Natural killer cell (primary cell): ENCODE results near the gene MTRF1. TPM values are rescaled to one million over a fixed set of nuclear protein-coding genes. Genes with fewer than 3 reads are reported as not detected.
"Not testable (repeated sequence)": the region's sequence is repeated elsewhere in the genome, so short reads cannot be mapped to it uniquely, and the experiment has no call there.

Experiments used
- ATAC-seq, 3 donors: fragments of 150-1000 bp in 2 of 3; fragments of 200-7000 bp in 1 of 3; cut with Tn5 transposase; 1 replicate in 1 of 3; 2 replicates in 2 of 3; pipeline ENCODE4 v1.10.0; 2021; ENCODE audit warnings: mild to moderate bottlenecking in 2 of 3, moderate library complexity in 2 of 3
- DNase-seq, 2 donors: peaks; one replicate each; pipeline versions ENCODE4 v3.0.0 to v3.0.0-alpha.2; 2013 to 2021; ENCODE audit warnings: mixed read lengths in 1 of 2
- H3K27ac ChIP-seq: one replicate; pipeline ENCODE4 v1.5.1; 2013; ENCODE audit warnings: mild to moderate bottlenecking, low read length
- H3K27me3 ChIP-seq: one replicate; pipeline ENCODE4 v1.6.1; 2013; ENCODE audit warnings: low read length; ENCODE audit not compliant: control insufficient read depth, insufficient read depth
- H3K36me3 ChIP-seq: one replicate; pipeline ENCODE4 v1.6.1; 2013; ENCODE audit warnings: low read length; ENCODE audit not compliant: control insufficient read depth, insufficient read depth
- H3K4me1 ChIP-seq: one replicate; pipeline ENCODE4 v1.6.1; 2013; ENCODE audit warnings: low read length; ENCODE audit not compliant: control insufficient read depth, insufficient read depth
- H3K4me3 ChIP-seq: one replicate; pipeline ENCODE4 v1.5.1; 2013; ENCODE audit warnings: low read length
- H3K9me3 ChIP-seq: one replicate; pipeline ENCODE4 v1.6.1; 2013; ENCODE audit warnings: low read length; ENCODE audit not compliant: control insufficient read depth, insufficient read depth
- H3K27ac Mint-ChIP-seq, 2 donors: one replicate each; pipeline ENCODE4 v1.8.0; 2022; ENCODE audit warnings: mild to moderate bottlenecking in 2 of 2, mixed read lengths in 2 of 2, moderate library complexity in 1 of 2
- H3K27me3 Mint-ChIP-seq, 2 donors: one replicate each; pipeline ENCODE4 v1.8.0; 2022; ENCODE audit warnings: low read depth in 2 of 2, mixed read lengths in 2 of 2
- H3K36me3 Mint-ChIP-seq: one replicate; pipeline ENCODE4 v1.8.0; 2022; ENCODE audit warnings: mixed read lengths
- H3K4me1 Mint-ChIP-seq, 2 donors: one replicate each; pipeline ENCODE4 v1.8.0; 2022; ENCODE audit warnings: mixed read lengths in 2 of 2
- H3K4me3 Mint-ChIP-seq: one replicate; pipeline ENCODE4 v1.8.0; 2022; ENCODE audit warnings: mild to moderate bottlenecking, moderate library complexity, mixed read lengths
- H3K9me3 Mint-ChIP-seq, 2 donors: one replicate each; pipeline ENCODE4 v1.8.0; 2022; ENCODE audit warnings: mixed read lengths in 2 of 2
- CTCF ChIP-seq: fragments of 200-600 bp; IDR thresholded peaks from one replicate; pipeline ENCODE4 v1.8.0; 2022; ENCODE audit warnings: antibody characterized with exemption
- WGBS: methylation state at CpG from one replicate; pipeline ENCODE4 v1.1.7; 2013; ENCODE audit warnings: missing lambda C conversion rate; ENCODE audit not compliant: insufficient coverage; 5-methylcytosine and 5-hydroxymethylcytosine counted together
- intact Hi-C: fragments of 100-400 bp; cut with micrococcal nuclease; formaldehyde crosslinking; loops from one replicate; pipeline ENCODE4 v1.14.2; 2022
- total RNA-seq, 4 donors: library from RNA; stranded (reverse); fragments of 120-200 nt in 1 of 4; gene quantifications; one replicate each; pipeline versions ENCODE4 v1.2.3 to v1.2.4, GENCODE V29; 2013 to 2022

MTRF1 gene
- total RNA-seq, 3 donors from 2014 or later (not counting 1 experiment from before 2014, with no cell fraction given), result 20.3 to 24.1 (median 24.0) TPM

GRCh38 chr13:41286370-41286769 is 23.0 kb upstream of the MTRF1 start:
- ATAC-seq (no peak), DNase-seq (peak in 1 of 2 donors; percentile 51)
- Mint-ChIP-seq H3K4me3 (no peak overlapping the region), H3K4me1 (no peaks in the 10 kb centered on the region), H3K27me3 (peaks cover 3 to 8% of the 10 kb centered on the region in 2 donors), H3K9me3 (no peaks in the 10 kb centered on the region), H3K27ac (no peak overlapping the region), H3K36me3 (no peaks in the 10 kb centered on the region)
- H3K36me3 ChIP-seq, result no peaks in the 10 kb centered on the region
- no peaks in the 10 kb centered on the region for H3K27me3 ChIP-seq
- H3K27ac ChIP-seq, result no peak overlapping the region
- no peak for TF ChIP-seq CTCF
- intact Hi-C loops, result no loop called here
- H3K4me3 ChIP-seq, result no peak overlapping the region
- no peaks in the 10 kb centered on the region for H3K4me1 ChIP-seq
- H3K9me3 ChIP-seq, result no peaks in the 10 kb centered on the region
- WGBS, result 59% methylated on average over 5 of the region's 5 CpGs

- ATAC-seq, result no peak
- Histone ChIP-seq H3K27ac (no peak overlapping the region), H3K9me3 (no peaks in the 10 kb centered on the region), H3K27me3 (no peaks in the 10 kb centered on the region), H3K4me1 (no peaks in the 10 kb centered on the region), H3K4me3 (no peak overlapping the region), H3K36me3 (no peaks in the 10 kb centered on the region)
- intact Hi-C loops, result no loop called here
- Mint-ChIP-seq H3K4me1 (no peaks in the 10 kb centered on the region), H3K27ac (no peak overlapping the region), H3K4me3 (no peak overlapping the region), H3K27me3 (peaks cover 11 to 14% of the 10 kb centered on the region in 2 donors), H3K36me3 (no peaks in the 10 kb centered on the region), H3K9me3 (no peaks in the 10 kb centered on the region)
- DNase-seq, result no peak
- no peak for TF ChIP-seq CTCF
- 96% methylated on average over 13 of the region's 13 CpGs for WGBS
These were observed 21.3 kb upstream of the MTRF1 start for GRCh38 chr13:41284512-41285288.

GRCh38 chr13:41282129-41282571 is 18.8 kb upstream of the MTRF1 start:
- no peaks in the 10 kb centered on the region for H3K36me3 Mint-ChIP-seq
- no peak for DNase-seq
- H3K27ac ChIP-seq, result no peak overlapping the region

GRCh38 chr13:41279156-41279555 is 15.8 kb upstream of the MTRF1 start:
- H3K36me3 Mint-ChIP-seq, H3K4me3 ChIP-seq, H3K36me3 ChIP-seq, H3K27ac Mint-ChIP-seq, H3K27ac ChIP-seq, H3K4me3 Mint-ChIP-seq, H3K9me3 Mint-ChIP-seq, H3K4me1 ChIP-seq, H3K27me3 ChIP-seq, ATAC-seq, H3K4me1 Mint-ChIP-seq, DNase-seq, H3K9me3 ChIP-seq, intact Hi-C loops: not testable (repeated sequence)
- 67% methylated on average over 2 of the region's 2 CpGs for WGBS
- peaks cover 4 to 14% of the 10 kb centered on the region in 2 donors for H3K27me3 Mint-ChIP-seq

More at GRCh38 chr13:41282129-41282571, 18.8 kb upstream of the MTRF1 start:
- Mint-ChIP-seq H3K9me3 (no peaks in the 10 kb centered on the region), H3K4me1 (no peaks in the 10 kb centered on the region), H3K4me3 (no peak overlapping the region), H3K27me3 (peaks cover 7 to 14% of the 10 kb centered on the region in 2 donors), H3K27ac (no peak overlapping the region)
- H3K9me3 ChIP-seq, result no peaks in the 10 kb centered on the region
- no peaks in the 10 kb centered on the region for H3K4me1 ChIP-seq
- intact Hi-C loops, result no loop called here
- no peaks in the 10 kb centered on the region for H3K27me3 ChIP-seq
- ATAC-seq, result no peak
- 82% methylated on average over 5 of the region's 5 CpGs for WGBS
- H3K4me3 ChIP-seq, result no peak overlapping the region
- H3K36me3 ChIP-seq, result no peaks in the 10 kb centered on the region
- no peak for TF ChIP-seq CTCF
